Stimulated activated CD8-positive, alpha-beta memory T cell treated with anti-CD3 and anti-CD28 coated beads, Interleukin-15, amount 100 ng/mL, for 24 hours (primary cell): ENCODE results near the gene SPARC.

Source experiments
- DNase-seq: peaks from one replicate; pipeline ENCODE4 v3.0.0-alpha.2; 2020; ENCODE audit warnings: low read depth

The SPARC gene

DNA sequence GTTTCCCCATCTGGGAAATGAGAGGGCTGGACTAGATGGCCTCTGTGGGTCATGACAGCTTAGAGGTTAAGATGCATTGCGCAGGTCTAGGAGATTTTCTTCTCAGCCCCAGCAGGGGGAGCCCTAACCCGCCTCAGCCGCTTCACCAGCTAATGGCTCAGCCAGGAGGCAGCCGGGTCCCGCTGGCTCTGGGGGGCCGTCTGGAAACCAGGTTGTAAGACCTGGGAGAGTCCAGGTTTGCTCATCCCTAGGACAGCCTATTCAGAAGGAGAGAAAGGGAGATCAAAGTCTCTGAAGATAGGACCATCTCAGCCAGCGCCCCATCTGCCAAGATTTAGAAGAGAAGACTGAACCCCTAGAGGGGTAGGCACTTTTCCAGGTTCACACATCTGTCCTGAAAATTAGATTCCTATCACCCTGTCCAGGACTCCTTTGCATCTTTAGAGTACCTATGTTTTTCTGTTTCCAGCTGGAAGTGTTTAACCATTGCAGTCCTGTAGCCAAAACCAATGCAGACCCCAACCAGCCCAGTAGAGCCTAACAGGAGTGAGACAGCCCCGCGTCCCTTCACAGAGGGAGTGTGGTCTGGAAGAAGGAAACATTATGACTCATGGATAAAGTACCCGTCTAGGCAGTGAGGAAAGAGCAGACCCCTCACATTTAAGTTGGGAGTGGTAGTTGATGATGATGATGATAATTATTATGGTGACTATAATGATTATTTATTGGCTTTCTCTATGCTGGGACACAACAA is 27.5 kb downstream of the SPARC start:
- peak; percentile 58 for DNase-seq

GRCh38 chr5:151657114-151657513 is 29.6 kb downstream of the SPARC start:
- DNase-seq: no peak

- DNase-seq: no peak
Observed at GRCh38 chr5:151656311-151656710, 30.4 kb downstream of the SPARC start.

DNA sequence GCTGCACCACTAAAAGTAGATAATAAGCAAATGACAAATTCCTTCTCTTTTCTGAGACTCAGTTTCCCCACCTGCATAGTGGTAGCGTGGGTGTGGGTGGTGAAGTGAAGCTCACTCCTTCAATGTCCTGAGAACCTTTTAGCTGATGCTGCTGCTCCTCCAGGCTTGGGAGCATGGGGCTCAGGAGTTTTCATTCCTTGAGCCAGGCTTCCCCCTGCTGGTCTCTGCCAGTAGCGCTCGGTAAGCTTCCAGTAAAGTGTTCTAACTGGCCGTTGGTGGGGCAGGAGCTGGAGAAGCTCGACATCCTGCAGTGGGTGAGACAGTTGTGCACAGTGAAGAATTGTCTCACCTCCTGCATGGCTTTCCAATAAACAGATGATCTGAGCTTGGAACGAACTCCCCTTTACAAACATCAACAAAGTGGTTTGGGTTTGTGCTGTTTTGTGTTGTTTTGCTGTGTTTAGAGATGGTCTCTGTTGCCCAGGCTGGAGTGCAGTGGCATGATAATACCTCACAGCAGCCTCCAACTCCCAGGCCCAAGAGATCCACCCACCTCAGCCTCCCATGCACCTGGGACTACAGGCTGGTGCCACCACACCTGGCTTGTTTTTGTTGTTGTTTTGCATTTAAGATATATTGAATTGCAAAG is 34.6 kb downstream of the SPARC start:
- peak; percentile 18 for DNase-seq

DNA sequence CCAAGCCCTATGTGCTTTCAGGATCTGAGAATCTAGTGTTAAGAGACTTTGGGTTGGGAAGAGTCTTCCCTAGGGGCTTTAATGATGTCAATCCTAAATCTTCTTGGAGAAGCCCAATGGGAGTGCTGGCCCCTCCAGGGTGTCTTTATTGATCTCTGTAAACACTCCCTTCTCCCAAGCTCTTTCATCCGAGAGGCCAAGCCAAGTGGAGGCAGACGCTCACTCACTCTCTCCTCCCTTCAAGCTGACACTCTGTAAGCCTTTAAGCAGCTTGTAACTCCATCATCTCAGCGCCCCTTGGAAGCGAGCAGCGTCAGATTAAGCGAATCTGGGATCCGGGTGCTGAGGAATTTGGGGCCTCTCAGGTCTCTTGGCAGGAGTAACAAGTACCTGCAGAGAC is 37.7 kb downstream of the SPARC start:
- DNase-seq: no peak

DNA sequence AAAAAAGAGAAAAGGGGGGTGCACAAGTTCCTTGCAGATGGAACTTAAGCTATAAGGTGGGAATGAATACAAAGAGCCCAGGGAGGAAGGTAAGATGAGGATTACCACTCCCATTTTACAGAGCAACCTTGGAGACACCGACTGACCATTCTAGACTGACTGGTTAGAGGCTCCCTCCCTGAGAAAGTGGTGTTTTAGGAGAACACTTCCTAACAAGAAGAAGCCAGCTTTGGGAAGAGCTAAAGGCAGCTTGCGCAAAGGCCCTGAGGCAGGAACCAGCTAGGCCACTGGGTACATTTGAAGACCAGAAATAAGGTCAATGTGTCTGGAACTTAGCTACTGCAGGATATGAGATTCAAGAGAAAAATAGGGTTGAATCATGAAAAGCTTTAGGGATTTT is 38.6 kb downstream of the SPARC start:
- DNase-seq: no peak

GRCh38 chr5:151647320-151647861 is 39.3 kb downstream of the SPARC start:
- no peak for DNase-seq

GRCh38 chr5:151646334-151646733 is 40.4 kb downstream of the SPARC start:
- no peak for DNase-seq

DNA sequence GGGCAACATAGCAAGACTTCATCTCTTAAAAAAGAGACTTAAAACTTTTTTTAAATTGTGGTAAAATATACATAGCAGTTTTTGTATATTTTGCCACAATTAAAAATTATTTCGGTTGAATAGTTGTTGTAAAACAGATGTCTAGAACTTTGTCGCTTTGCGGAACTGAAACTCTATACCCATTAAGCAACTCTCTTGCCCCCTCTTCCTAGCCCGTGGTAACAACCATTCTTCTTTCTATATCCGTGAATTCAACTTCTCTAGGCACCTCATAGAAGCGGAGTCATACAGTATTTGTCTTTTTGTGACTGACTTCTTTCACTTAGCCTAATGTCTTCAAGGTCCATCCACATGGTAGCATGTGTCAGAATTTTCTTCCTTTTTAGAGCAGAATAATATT is 43.3 kb downstream of the SPARC start:
- no peak for DNase-seq

- DNase-seq: no peak
Observed at GRCh38 chr5:151642472-151643140, 44.1 kb downstream of the SPARC start.

- DNase-seq: no peak
Observed at GRCh38 chr5:151638619-151639018, 48.1 kb downstream of the SPARC start.

DNA sequence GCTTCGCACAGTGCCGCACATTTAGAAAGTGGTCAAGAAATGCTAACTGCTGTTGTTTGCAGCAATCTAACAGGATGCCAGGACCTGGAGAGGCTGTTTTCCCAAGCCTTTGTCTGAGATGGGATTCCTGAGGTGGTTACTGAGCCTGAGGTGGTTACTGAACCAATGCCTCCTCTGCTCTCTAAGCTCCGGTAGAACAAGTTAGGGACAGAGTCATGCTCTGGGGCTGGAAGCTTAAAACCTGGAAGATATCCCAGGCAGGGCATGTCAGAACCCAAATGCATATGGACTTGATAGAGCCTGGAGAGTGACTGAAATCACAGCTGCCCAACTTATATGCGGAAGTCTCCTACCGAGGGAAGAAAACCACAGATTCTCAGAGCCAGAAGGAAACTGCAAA is 49.0 kb downstream of the SPARC start:
- DNase-seq: no peak

DNA sequence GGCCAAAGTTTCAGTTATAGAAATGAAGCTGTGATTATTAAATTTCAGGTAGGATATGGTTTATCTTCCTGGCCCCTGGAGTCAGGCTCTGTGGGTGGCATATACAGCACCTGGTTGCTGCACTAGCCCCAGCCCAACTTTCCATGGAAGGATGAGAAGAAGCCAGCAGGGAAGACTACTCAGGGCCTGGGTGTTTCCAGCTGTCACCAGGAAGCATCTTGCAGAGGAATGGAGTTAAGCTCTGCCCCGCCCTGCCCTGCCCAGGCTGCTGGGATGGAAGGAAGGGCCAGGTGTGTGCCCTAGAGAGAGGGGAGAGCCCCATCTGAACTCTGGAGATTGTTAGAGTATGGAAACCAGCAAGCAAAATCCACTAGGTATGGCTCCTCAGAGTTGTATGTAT is 52.8 kb downstream of the SPARC start:
- DNase-seq: no peak

GRCh38 chr5:151632941-151633340 is 53.8 kb downstream of the SPARC start:
- DNase-seq: no peak

- DNase-seq: no peak
Observed at GRCh38 chr5:151632524-151632923, 54.2 kb downstream of the SPARC start.

DNA sequence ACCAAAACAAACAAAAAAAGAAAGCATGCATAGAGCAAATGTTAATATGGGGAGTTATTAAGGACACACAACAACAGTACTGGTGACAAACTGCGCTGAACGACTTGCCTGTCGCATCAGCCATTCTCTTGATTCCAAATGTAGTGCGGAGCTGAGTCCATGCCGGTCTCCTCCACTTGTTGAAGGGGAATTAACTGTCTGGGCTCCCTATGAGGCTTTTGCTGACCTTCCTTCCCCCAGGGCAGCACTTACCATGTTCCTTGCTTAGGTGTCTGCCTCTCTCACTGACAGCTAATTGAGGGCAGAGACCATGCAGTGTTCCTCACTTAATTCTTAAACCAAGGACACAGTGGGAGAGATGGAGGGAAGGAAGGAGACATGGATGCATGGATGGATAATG is 54.8 kb downstream of the SPARC start:
- DNase-seq: no peak

GRCh38 chr5:151630088-151630487 is 56.6 kb downstream of the SPARC start:
- no peak for DNase-seq

DNA sequence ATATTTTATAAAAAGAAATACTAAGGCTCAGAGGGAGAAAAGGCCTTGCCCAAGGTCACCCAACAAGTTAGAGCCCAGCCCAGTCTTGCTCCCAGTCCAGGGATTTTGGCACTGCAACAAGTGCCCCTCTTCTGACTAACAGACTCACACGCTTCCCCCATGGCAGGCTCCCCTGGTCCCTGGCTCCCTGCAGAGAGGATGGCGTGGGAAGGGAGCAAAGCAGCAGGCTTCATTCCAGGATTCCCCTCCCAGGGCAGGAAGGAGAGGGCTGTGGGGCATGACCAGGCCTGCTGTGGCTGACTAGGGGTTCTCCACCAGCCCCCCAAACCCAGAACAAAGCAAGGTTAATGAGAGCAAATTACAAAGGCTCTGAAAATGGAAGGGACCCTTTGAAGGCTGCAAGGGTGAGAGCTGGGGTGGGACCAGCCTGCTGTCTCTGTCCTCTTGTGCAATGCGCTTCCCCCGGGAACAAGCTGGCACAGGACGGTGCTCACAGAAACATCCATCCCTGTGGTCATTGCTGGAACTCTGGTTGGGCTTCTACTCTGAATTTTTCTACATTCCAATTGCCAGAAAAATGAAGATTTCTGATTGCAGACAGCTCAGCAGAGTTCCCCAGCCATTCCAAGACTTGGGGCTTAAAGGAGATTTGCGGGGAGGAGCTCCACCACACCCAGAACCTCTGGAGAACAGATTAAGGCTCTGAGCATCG is 58.4 kb downstream of the SPARC start:
- no peak for DNase-seq

DNA sequence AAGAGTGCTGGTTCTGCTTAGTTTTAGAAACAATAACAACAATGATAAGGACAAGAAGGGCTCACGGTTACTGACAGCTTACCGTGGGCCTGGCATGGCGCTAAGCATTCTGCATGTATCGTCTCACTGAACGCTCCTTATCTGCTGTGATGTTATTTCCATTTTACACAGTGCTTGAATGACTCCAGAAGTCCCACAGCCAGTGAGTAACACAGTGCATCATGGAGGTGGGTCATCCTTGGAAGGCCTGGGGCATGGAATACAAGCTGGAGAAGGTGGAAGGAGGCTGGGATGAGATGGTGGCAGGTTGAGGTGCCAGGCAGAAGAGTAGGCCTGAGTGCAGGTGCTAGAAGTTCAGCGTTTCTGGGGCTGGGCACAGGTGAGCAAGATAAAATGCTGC is 59.1 kb downstream of the SPARC start:
- DNase-seq: no peak

DNA sequence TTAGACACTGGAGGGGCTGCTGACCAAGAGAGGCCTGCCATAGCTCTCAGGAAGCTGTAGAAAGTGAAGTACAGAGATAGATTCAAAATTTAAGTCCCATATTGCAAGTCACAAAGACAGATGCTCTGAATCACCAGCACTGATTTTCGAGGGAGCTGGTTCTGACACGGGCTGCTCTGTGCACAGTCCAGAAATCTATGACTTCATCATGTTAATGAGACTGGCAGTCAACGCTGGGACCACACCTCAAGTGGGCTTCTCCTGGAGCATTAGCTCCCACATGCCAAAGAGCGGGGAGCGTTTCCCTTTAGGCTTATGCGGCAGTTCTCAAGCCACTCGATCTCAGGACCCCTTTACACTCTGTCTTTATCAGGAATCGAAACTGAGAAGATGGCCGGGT is 61.4 kb downstream of the SPARC start:
- DNase-seq: no peak

DNA sequence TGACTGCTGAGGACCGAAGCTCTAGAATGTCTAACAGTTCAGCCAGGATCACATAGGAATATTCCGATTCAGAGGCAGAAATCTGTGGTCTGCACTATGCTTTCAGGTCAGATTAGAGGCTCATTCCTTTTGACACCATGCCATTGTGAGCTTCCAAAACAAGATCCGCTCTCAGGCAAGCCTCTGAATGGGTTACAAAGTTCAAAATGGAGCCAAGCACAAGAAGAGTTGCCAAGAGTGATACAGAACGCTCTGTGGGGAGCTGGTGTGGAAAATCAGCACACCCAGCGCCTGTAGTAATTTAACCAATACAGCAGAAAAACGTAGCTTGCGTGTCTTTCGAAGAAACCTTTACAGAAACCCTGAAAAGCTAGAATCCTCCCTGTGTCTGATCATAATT is 62.2 kb downstream of the SPARC start:
- DNase-seq: no peak

DNA sequence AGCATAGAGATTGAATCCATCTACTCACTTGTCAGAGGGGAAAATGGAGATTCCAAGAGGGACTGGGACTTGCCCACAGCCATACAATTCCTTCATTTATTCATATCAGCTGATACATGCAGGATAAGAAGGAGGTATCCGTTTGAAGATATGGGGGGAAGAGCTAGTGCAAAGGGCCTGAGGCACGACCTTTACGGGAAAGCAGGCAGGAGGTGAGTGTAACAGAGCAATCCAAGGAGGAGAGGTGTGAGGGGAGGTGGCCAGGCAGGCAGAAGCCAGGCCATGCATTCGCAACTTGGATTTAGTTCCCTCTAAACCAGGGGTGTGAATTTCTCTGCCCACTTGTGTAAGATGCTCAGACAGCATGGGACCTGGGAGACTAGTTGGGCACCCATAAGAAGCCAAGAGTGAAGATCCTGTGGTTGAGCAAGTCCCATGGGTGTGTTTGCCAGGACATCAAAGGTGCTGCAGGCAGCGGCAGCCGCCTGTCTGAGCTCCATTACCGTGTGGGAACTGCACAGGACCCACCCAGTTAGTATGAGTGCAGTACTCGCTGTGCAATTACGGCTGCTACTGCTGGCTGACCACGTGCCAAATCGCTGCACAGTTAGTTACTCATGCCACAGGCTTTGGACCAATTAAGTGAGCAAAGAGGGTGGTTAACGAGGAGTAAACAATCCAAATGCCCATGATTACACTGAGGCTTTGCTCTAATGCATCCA is 64.2 kb downstream of the SPARC start:
- no peak for DNase-seq
